ENCODE measurements around the gene GPR35.

The GPR35 gene

DNA sequence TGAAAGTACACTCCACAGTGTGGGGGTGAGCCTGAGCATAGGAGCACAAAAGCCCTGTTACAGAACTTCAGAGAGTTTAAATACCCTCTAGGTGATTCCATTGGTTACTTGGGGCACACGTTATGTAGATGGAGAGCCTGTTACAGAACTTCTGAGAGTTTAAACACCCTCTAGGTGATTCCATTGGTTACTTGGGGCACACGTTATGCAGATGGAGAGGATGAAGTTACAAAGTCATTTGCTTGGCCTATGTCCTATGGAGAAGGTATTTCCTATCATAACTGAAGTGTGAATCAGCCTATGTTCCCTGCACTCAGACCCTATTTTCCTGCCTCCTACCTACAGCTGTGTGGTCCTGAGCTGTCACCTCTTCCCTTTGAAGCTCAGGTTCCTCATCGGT is 42.5 kb upstream of the GPR35 start:
- Histone ChIP-seq H3K27ac (ENCODE audit: low read depth, low read length) (no peak overlapping the region), H2AFZ (ENCODE audit: low read length, unreplicated experiment) (no peak overlapping the region), H3K4me1 (ENCODE audit: control insufficient read depth, insufficient read depth, low read length, unreplicated experiment) (peaks cover 52% of the 10 kb centered on the region), H3K79me2 (ENCODE audit: control insufficient read depth, insufficient read depth, low read length, unreplicated experiment) (peaks cover 49% of the 10 kb centered on the region), H3K4me3 (ENCODE audit: low read depth, low read length) (no peak overlapping the region), H3K27me3 (ENCODE audit: insufficient read depth, low read length) (no peaks in the 10 kb centered on the region), H3K36me3 (ENCODE audit: insufficient read depth, low read length) (0 out of 2 replicates have a peak, but pooled peaks cover 6% of the 10 kb centered on the region)

- H3K27ac ChIP-seq (ENCODE audit: low read depth, low read length) = no peak overlapping the region
- H3K4me1 ChIP-seq (ENCODE audit: control insufficient read depth, insufficient read depth, low read length, unreplicated experiment) = peaks cover 53% of the 10 kb centered on the region
- 0 out of 2 replicates have a peak, but pooled peaks cover 6% of the 10 kb centered on the region for H3K36me3 ChIP-seq (ENCODE audit: insufficient read depth, low read length)
- no peaks in the 10 kb centered on the region for H3K27me3 ChIP-seq (ENCODE audit: insufficient read depth, low read length)
- H3K4me3 ChIP-seq (ENCODE audit: low read depth, low read length) = no peak overlapping the region
- H2AFZ ChIP-seq (ENCODE audit: low read length, unreplicated experiment) = no peak overlapping the region
- peaks cover 59% of the 10 kb centered on the region for H3K79me2 ChIP-seq (ENCODE audit: control insufficient read depth, insufficient read depth, low read length, unreplicated experiment)
These were observed 41.5 kb upstream of the GPR35 start for GRCh38 chr2:240583774-240584173.

DNA sequence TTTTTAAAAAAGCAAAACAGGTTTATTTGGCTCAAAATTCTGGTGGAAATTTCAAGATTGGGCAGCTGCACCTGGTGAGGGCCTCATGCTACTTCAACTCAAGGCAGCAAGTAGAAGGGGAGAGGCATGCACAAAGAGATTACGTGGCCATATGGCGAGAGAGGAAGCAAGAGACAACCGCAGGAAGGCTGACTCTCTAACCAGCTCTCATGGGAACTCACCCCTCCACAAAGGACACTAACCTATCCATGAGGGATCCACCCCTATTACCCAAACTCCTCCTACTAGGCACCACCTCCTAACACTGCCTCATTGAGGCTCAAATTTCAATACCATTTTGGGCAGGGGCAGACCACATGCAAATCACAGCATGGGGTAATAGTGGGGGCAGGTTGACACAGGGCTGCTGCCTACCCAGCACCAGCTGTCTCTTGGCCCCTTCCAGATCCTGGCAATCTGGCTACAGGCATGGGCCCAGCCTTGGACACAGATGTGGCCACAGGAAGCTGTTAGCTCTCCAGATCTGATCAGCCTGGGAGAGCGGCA is 40.7 kb upstream of the GPR35 start:
- 0 out of 2 replicates have a peak, but pooled peaks cover 6% of the 10 kb centered on the region for H3K36me3 ChIP-seq (ENCODE audit: insufficient read depth, low read length)
- no peaks in the 10 kb centered on the region for H3K27me3 ChIP-seq (ENCODE audit: insufficient read depth, low read length)
- H3K4me3 ChIP-seq (ENCODE audit: low read depth, low read length) = peak overlapping the region; percentile 89
- no peak overlapping the region for H3K27ac ChIP-seq (ENCODE audit: low read depth, low read length)
- peaks cover 66% of the 10 kb centered on the region for H3K79me2 ChIP-seq (ENCODE audit: control insufficient read depth, insufficient read depth, low read length, unreplicated experiment)
- H2AFZ ChIP-seq (ENCODE audit: low read length, unreplicated experiment) = no peak overlapping the region
- H3K4me1 ChIP-seq (ENCODE audit: control insufficient read depth, insufficient read depth, low read length, unreplicated experiment) = peaks cover 45% of the 10 kb centered on the region

GRCh38 chr2:240585101-240585500 is 40.2 kb upstream of the GPR35 start:
- H3K27me3 ChIP-seq (ENCODE audit: insufficient read depth, low read length) = no peaks in the 10 kb centered on the region
- 0 out of 2 replicates have a peak, but pooled peaks cover 6% of the 10 kb centered on the region for H3K36me3 ChIP-seq (ENCODE audit: insufficient read depth, low read length)
- H3K4me3 ChIP-seq (ENCODE audit: low read depth, low read length) = peak overlapping the region; percentile 89
- H2AFZ ChIP-seq (ENCODE audit: low read length, unreplicated experiment) = no peak overlapping the region
- no peak overlapping the region for H3K27ac ChIP-seq (ENCODE audit: low read depth, low read length)
- peaks cover 41% of the 10 kb centered on the region for H3K4me1 ChIP-seq (ENCODE audit: control insufficient read depth, insufficient read depth, low read length, unreplicated experiment)
- peaks cover 67% of the 10 kb centered on the region for H3K79me2 ChIP-seq (ENCODE audit: control insufficient read depth, insufficient read depth, low read length, unreplicated experiment)

DNA sequence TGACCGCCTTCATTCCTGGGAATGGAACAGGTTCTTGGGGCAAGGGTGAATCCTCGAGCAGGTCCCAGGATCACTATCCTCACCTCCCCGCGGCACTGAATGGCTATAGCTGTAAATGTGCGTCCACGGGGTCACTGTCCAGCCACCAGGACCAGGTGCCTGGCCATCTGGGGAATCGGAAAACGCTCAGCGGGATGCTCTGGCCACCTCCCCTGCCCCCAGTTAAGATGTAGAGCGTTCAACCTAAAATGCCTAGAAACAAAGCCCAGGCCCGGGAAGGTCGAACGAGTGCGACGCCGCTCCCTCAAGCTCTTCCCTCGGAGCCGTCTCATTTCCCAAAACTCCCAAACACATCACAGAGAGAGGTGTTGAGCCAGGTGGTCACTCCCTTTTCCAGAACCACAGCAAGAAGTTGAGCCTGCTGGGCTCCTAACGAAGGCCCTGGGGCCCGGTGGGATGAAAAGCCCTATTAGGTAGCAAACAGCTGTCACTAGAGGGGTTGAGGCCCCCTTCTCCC is 39.5 kb upstream of the GPR35 start:
- Histone ChIP-seq H3K4me3 (ENCODE audit: low read depth, low read length) (peak overlapping the region; percentile 89), H2AFZ (ENCODE audit: low read length, unreplicated experiment) (no peak overlapping the region), H3K79me2 (ENCODE audit: control insufficient read depth, insufficient read depth, low read length, unreplicated experiment) (peaks cover 63% of the 10 kb centered on the region), H3K27me3 (ENCODE audit: insufficient read depth, low read length) (no peaks in the 10 kb centered on the region), H3K27ac (ENCODE audit: low read depth, low read length) (peak overlapping the region; percentile 76), H3K36me3 (ENCODE audit: insufficient read depth, low read length) (0 out of 2 replicates have a peak, but pooled peaks cover 5% of the 10 kb centered on the region), H3K4me1 (ENCODE audit: control insufficient read depth, insufficient read depth, low read length, unreplicated experiment) (peaks cover 37% of the 10 kb centered on the region)

GRCh38 chr2:240586198-240586918 is 38.9 kb upstream of the GPR35 start, which contains the start of gene CAPN10:
TSS of gene CAPN10 (plus strand) at chr2:240586734. CDS start at chr2:240586912, 178 bp downstream.
- Histone ChIP-seq H3K4me1 (ENCODE audit: control insufficient read depth, insufficient read depth, low read length, unreplicated experiment) (peaks cover 41% of the 10 kb centered on the region), H3K27me3 (ENCODE audit: insufficient read depth, low read length) (no peaks in the 10 kb centered on the region), H2AFZ (ENCODE audit: low read length, unreplicated experiment) (peak within 1 kb of the TSS; percentile 92), H3K27ac (ENCODE audit: low read depth, low read length) (peak within 1 kb of the TSS; percentile 76), H3K4me3 (ENCODE audit: low read depth, low read length) (peak within 1 kb of the TSS; percentile 89), H3K36me3 (ENCODE audit: insufficient read depth, low read length) (no peaks in the 10 kb centered on the region), H3K79me2 (ENCODE audit: control insufficient read depth, insufficient read depth, low read length, unreplicated experiment) (peaks cover 60% of the 10 kb centered on the region)

- no peaks in the 10 kb centered on the region for H3K36me3 ChIP-seq (ENCODE audit: insufficient read depth, low read length)
- peaks cover 60% of the 10 kb centered on the region for H3K79me2 ChIP-seq (ENCODE audit: control insufficient read depth, insufficient read depth, low read length, unreplicated experiment)
- H2AFZ ChIP-seq (ENCODE audit: low read length, unreplicated experiment) = peak overlapping the region; percentile 50
- peak overlapping the region; percentile 89 for H3K4me3 ChIP-seq (ENCODE audit: low read depth, low read length)
- H3K27me3 ChIP-seq (ENCODE audit: insufficient read depth, low read length) = no peaks in the 10 kb centered on the region
- no peak overlapping the region for H3K27ac ChIP-seq (ENCODE audit: low read depth, low read length)
- peaks cover 42% of the 10 kb centered on the region for H3K4me1 ChIP-seq (ENCODE audit: control insufficient read depth, insufficient read depth, low read length, unreplicated experiment)
These were observed 38.1 kb upstream of the GPR35 start for GRCh38 chr2:240586919-240587800.

GRCh38 chr2:240588006-240588655 is 37.1 kb upstream of the GPR35 start:
- Histone ChIP-seq H3K36me3 (ENCODE audit: insufficient read depth, low read length) (no peaks in the 10 kb centered on the region), H3K27me3 (ENCODE audit: insufficient read depth, low read length) (no peaks in the 10 kb centered on the region), H3K4me1 (ENCODE audit: control insufficient read depth, insufficient read depth, low read length, unreplicated experiment) (peaks cover 33% of the 10 kb centered on the region), H3K27ac (ENCODE audit: low read depth, low read length) (no peak overlapping the region), H3K4me3 (ENCODE audit: low read depth, low read length) (peak overlapping the region; percentile 89), H2AFZ (ENCODE audit: low read length, unreplicated experiment) (no peak overlapping the region), H3K79me2 (ENCODE audit: control insufficient read depth, insufficient read depth, low read length, unreplicated experiment) (peaks cover 53% of the 10 kb centered on the region)

DNA sequence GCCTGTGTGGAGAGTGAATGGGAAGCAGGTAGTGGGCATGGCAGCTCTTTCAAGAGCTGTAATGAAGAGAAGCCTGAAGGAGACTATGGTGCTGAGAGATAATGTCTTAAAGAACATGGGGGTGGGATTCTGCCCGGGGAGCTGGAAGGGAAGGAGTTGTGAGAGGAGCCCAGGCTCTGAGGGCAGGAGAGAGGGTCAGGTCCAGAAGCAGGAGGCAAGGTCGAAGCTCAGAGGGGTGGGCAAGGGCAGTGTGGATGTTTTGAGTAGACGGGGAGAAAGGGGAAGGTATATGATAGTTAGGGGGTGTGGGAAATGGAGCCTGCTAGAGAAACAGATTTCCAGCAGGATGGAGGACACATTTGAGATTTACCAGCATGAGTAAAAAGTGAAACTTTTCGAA is 36.6 kb upstream of the GPR35 start:
- Histone ChIP-seq H3K79me2 (ENCODE audit: control insufficient read depth, insufficient read depth, low read length, unreplicated experiment) (peaks cover 47% of the 10 kb centered on the region), H2AFZ (ENCODE audit: low read length, unreplicated experiment) (no peak overlapping the region), H3K27me3 (ENCODE audit: insufficient read depth, low read length) (no peaks in the 10 kb centered on the region), H3K27ac (ENCODE audit: low read depth, low read length) (no peak overlapping the region), H3K36me3 (ENCODE audit: insufficient read depth, low read length) (no peaks in the 10 kb centered on the region), H3K4me1 (ENCODE audit: control insufficient read depth, insufficient read depth, low read length, unreplicated experiment) (peaks cover 27% of the 10 kb centered on the region), H3K4me3 (ENCODE audit: low read depth, low read length) (no peak overlapping the region; the same call in 1 of the 2 replicates)

GRCh38 chr2:240589375-240589774 is 35.9 kb upstream of the GPR35 start:
- H3K36me3 ChIP-seq (ENCODE audit: insufficient read depth, low read length) = no peaks in the 10 kb centered on the region
- no peaks in the 10 kb centered on the region for H3K27me3 ChIP-seq (ENCODE audit: insufficient read depth, low read length)
- no peak overlapping the region for H2AFZ ChIP-seq (ENCODE audit: low read length, unreplicated experiment)
- H3K4me3 ChIP-seq (ENCODE audit: low read depth, low read length) = no peak overlapping the region
- H3K79me2 ChIP-seq (ENCODE audit: control insufficient read depth, insufficient read depth, low read length, unreplicated experiment) = peaks cover 45% of the 10 kb centered on the region
- no peak overlapping the region for H3K27ac ChIP-seq (ENCODE audit: low read depth, low read length)
- H3K4me1 ChIP-seq (ENCODE audit: control insufficient read depth, insufficient read depth, low read length, unreplicated experiment) = peaks cover 24% of the 10 kb centered on the region
